Measurements from ENCODE around the gene LRMDA.

LRMDA gene

DNA sequence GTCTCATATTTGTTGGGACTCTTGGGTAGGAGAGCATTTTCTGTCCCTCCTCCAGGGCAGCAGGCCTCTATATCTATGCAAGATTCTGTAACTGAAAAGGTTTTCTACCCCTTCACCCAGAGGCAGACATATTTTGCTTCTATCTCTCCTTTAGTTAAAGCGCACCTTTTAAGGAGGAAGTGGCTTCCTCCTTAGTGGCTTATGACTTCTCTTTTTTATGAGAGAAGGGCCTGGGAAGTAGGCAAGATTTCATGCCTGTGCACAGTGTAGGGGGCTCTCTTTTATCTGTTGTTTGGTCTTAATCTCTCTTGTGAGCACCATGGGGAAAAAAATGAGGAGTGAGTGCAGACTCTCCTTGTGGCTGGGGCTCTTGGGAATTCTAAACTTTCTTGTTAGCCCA, 122.1 kb downstream of the LRMDA start:
- intact Hi-C loops (cut with micrococcal nuclease): no loop called here

DNA sequence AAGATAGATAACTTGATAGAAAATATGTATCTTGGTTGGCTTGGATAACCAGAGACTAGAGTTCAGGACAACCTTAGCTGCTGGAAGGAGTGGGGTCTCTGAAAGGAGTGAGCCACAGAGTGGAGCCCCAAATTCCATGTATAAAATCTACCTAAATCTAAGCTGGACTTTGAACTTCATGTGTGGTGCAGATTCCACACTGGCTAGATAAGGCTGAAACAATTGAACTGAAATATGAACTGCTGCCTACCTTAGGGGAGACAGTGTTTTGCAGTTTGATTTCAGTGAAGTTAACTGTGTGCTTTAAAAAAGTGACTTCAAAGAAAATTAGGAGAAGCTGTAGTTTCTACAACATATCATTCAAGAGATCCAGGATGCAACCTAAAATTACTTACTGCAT, 123.9 kb downstream of the LRMDA start:
- no peak overlapping the region for H3K27ac Mint-ChIP-seq

More for the DNA sequence above, 122.1 kb downstream of the LRMDA start:
- H3K27ac Mint-ChIP-seq: no peak overlapping the region
- peaks cover 8% of the 10 kb centered on the region for H3K36me3 Mint-ChIP-seq (ENCODE audit: low read depth)
- no peak overlapping the region for H3K4me3 Mint-ChIP-seq
- peaks cover 14% of the 10 kb centered on the region for H3K9me3 Mint-ChIP-seq
- H3K27me3 Mint-ChIP-seq: no peaks in the 10 kb centered on the region
- H3K4me1 Mint-ChIP-seq (ENCODE audit: low read depth): peaks cover 16% of the 10 kb centered on the region

DNA sequence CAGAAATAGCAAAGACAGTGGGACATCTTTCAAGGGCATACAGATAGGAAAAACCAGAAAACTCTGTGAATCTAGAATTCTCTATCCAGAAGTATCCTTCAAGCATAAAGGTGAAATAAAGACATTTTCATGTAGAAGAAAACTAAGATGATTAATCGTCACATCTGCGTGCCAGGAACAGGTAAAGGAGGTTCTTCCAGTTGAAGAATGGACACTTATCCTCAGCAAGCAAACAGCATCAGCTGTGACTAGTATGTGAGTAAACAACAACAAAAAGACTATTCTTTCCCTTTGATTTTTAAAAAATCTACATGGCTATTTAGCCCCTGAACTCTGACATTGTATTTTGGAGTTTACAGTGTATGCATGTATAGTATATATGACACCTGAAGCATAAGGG, 124.9 kb downstream of the LRMDA start:
- H3K27ac Mint-ChIP-seq: no peak overlapping the region
- H3K4me1 Mint-ChIP-seq (ENCODE audit: low read depth): peaks cover 13% of the 10 kb centered on the region
- H3K4me3 Mint-ChIP-seq: no peak overlapping the region
- H3K9me3 Mint-ChIP-seq: peaks cover 14% of the 10 kb centered on the region
- no peaks in the 10 kb centered on the region for H3K27me3 Mint-ChIP-seq
- peaks cover 8% of the 10 kb centered on the region for H3K36me3 Mint-ChIP-seq (ENCODE audit: low read depth)
- intact Hi-C loops (cut with micrococcal nuclease): no loop called here

More for the DNA sequence above, 123.9 kb downstream of the LRMDA start:
- H3K4me1 Mint-ChIP-seq (ENCODE audit: low read depth): peaks cover 13% of the 10 kb centered on the region
- intact Hi-C loops (cut with micrococcal nuclease): no loop called here
- H3K4me3 Mint-ChIP-seq: no peak overlapping the region
- peaks cover 8% of the 10 kb centered on the region for H3K36me3 Mint-ChIP-seq (ENCODE audit: low read depth)
- H3K27me3 Mint-ChIP-seq: no peaks in the 10 kb centered on the region
- H3K9me3 Mint-ChIP-seq: peaks cover 14% of the 10 kb centered on the region

DNA sequence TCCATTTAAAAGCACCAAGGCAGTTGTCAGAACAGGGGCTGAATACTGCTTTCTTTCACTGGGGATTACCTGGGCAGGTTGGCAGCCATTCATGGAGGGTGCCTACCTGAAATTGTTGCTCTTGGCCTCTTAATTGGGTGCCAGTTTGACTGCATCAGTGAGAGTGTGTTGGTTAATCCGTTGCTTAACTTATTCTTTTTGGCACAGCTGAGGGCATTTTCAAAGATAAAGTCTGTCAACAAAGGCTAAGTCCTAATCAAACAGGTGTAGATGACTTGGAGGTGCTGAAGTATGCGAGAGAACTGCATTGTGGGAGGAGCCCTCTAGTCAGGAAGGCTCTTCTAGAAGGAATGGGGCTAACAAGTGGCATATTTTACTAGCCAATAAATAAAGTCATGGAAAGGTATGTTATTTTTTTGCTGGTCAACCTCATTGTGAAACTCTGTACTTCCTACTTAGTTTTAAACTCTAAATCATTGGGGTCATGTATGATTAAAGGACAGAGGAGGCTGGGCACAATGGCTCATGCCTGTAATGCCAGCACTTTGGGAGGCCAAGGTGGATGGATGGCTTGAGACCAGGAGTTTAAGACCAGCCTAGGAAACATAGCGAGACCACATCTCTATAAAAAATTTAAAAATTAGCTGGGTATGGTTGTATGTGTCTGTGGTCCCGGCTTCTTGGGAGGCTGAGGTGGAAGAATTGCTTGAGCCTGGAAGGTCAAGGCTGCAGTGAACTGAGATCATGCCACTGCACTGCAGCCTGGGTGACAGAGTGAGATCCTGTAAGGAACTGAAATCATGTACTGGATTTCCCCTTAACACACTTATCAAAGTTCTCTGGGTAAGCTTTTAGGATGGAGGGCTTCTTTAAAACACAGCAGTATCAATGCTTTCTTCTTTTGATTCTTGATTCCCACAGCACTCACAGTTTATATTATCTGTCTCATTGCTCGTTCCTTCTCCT, 134.1 kb downstream of the LRMDA start:
- intact Hi-C loops (cut with micrococcal nuclease): no loop called here
- no peak overlapping the region for H3K4me3 Mint-ChIP-seq
- peaks cover 22% of the 10 kb centered on the region for H3K9me3 Mint-ChIP-seq
- H3K4me1 Mint-ChIP-seq (ENCODE audit: low read depth): peaks cover 25% of the 10 kb centered on the region
- H3K36me3 Mint-ChIP-seq (ENCODE audit: low read depth): peaks cover 21% of the 10 kb centered on the region
- H3K27me3 Mint-ChIP-seq: no peaks in the 10 kb centered on the region
- peak overlapping the region; percentile 29 for H3K27ac Mint-ChIP-seq

DNA sequence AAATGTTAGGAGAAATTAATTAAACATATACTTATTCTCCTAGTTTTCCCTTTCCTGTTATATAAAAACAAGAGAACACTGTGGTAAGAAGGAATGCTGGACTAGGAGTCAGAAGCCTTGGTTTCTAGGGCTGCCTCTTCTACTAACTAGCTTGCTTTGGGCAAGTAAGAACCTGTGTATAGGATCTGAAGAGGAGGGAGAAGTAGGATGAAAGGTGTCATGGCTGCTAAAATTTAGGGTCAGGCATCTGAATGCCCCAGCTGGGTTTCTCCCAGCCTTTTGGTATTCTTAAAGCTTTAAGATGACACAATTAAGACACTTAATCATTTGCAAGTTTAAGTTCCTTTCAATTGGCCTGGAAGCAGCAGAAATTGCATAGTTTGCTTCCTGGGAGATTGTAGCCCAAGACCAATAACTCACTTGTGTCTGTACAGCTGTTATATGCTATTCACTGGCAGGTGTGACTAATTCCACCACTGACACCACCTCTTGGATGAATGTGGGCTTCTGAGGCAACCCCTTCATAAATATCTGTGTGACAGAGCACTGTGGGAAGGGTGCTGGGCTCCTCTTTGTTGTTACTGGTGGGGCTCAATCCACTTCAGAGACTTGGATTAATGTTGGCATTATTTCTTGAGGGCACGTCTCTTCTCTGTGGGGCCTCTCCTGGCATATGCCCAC, 137.2 kb downstream of the LRMDA start:
- H3K4me3 Mint-ChIP-seq: no peak overlapping the region
- intact Hi-C loops (cut with micrococcal nuclease): no loop called here

DNA sequence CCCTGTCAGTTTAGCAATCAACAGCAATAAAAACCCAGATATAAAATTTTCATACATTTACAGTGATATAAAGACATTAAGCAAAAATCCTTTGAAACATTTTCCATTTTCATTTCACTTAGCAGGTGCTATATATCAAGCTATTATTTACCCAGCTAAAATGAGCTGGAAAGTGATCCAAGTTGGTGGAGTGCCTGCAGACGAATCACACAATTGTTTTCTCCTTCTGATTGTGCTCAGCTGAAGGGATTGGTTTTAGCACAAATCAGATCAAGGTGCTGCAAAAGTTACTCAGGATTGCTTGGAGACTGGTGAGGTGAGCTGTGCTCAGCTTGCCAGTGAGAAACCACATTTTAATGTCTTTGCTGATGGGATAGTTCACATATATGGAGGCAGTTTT, 138.1 kb downstream of the LRMDA start:
- no peak overlapping the region for H3K4me3 Mint-ChIP-seq
- H3K27me3 Mint-ChIP-seq: no peaks in the 10 kb centered on the region
- intact Hi-C loops (cut with micrococcal nuclease): no loop called here
- no peak overlapping the region for H3K27ac Mint-ChIP-seq
- peaks cover 38% of the 10 kb centered on the region for H3K36me3 Mint-ChIP-seq (ENCODE audit: low read depth)
- peaks cover 25% of the 10 kb centered on the region for H3K4me1 Mint-ChIP-seq (ENCODE audit: low read depth)
- peaks cover 38% of the 10 kb centered on the region for H3K9me3 Mint-ChIP-seq

More for the DNA sequence above, 137.2 kb downstream of the LRMDA start:
- no peak overlapping the region for H3K27ac Mint-ChIP-seq
- H3K9me3 Mint-ChIP-seq: peaks cover 38% of the 10 kb centered on the region
- H3K4me1 Mint-ChIP-seq (ENCODE audit: low read depth): peaks cover 25% of the 10 kb centered on the region
- no peaks in the 10 kb centered on the region for H3K27me3 Mint-ChIP-seq
- H3K36me3 Mint-ChIP-seq (ENCODE audit: low read depth): peaks cover 38% of the 10 kb centered on the region

DNA sequence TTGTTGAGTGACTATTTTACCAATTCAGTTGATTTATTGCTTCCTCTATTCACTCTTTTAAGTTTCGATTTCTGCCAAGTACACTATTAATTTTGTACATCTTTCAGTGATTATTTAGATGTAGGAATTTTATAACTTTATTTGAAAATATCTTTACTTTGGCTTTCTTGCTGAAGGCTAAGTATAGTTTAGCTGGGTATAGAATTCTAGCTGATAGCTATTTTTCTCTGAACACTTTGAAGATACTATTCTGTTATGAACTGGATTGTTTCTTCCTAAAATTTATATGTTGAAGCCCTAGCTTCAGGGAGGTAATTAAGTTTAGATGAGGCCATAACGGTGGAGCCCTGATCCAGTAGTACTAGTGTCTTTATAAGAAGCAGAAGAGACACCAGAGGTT, 141.1 kb downstream of the LRMDA start:
- Mint-ChIP-seq H3K9me3 (peaks cover 68% of the 10 kb centered on the region), H3K4me3 (no peak overlapping the region), H3K36me3 (ENCODE audit: low read depth) (peaks cover 61% of the 10 kb centered on the region)

DNA sequence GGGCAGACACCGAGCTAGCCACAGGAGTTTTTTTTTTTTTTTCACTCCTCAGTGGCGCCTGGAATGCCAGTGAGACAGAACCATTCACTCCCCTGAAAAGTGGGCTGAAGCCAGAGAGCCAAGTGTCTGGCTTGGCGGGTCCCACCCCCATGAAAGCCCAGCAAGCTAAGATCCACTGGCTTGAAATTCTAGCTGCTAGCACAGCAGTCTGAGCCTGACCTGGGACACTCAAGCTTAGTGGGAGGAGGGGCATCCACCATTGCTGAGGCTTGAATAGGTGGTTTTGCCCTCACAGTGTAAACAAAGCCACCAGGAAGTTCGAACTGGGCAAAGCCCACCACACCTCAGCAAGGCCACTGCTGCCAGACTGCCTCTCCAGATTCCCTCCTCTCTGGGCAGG, 144.5 kb downstream of the LRMDA start:
- Mint-ChIP-seq H3K36me3 (ENCODE audit: low read depth) (peaks cover 66% of the 10 kb centered on the region), H3K27me3 (no peaks in the 10 kb centered on the region), H3K27ac (no peak overlapping the region), H3K4me1 (ENCODE audit: low read depth) (no peaks in the 10 kb centered on the region), H3K9me3 (peaks cover 94% of the 10 kb centered on the region), H3K4me3 (no peak overlapping the region)
- intact Hi-C loops (cut with micrococcal nuclease): no loop called here

More for the DNA sequence above, 141.1 kb downstream of the LRMDA start:
- Mint-ChIP-seq H3K27ac (no peak overlapping the region), H3K4me1 (ENCODE audit: low read depth) (no peaks in the 10 kb centered on the region), H3K27me3 (no peaks in the 10 kb centered on the region)
- intact Hi-C loops (cut with micrococcal nuclease): no loop called here

DNA sequence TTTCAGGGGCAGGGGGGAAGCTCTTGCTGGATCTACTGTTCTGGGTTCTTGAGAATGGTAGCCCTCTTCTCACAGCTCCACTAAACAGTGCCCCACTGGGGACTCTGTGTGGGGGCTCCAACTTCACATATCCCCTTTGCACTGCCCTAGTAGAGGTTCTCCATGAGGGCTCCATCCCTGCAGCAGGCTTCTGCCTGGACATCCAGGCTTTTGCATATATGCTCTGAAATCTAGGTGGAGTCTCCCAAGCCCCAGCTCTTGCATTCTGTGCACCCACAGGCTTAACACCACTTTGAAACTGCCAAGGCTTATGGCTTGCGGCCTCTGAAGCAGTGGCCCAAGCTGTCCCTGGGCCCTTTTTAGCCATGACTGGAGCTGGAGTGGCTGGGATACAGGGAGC, 150.7 kb downstream of the LRMDA start:
- peaks cover 23% of the 10 kb centered on the region for H3K36me3 Mint-ChIP-seq (ENCODE audit: low read depth)
- H3K27ac Mint-ChIP-seq: no peak overlapping the region
- H3K4me3 Mint-ChIP-seq: no peak overlapping the region
- intact Hi-C loops (cut with micrococcal nuclease): no loop called here
- H3K4me1 Mint-ChIP-seq (ENCODE audit: low read depth): peaks cover 6% of the 10 kb centered on the region
- H3K9me3 Mint-ChIP-seq: peaks cover 59% of the 10 kb centered on the region
- no peaks in the 10 kb centered on the region for H3K27me3 Mint-ChIP-seq

DNA sequence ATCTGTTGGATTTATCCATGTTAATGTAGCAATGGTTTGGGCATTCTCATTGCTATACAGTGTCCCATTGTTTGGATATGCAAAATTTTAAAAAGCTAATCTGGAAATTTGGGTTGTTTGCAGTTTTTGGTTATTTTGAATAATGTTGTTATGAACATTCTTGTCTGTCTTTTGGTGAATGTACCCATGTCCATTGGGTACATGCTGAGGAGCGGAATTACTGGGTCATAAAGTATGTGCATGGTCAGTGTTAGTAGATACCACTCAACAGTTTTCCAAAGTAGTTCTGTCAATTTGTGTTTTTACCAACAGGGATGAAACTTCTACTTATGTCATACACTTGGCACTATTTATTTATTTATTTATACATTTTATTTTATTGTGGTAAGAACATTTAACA, 153.9 kb downstream of the LRMDA start:
- no peak overlapping the region for H3K4me3 Mint-ChIP-seq
- intact Hi-C loops (cut with micrococcal nuclease): no loop called here
- H3K4me1 Mint-ChIP-seq (ENCODE audit: low read depth): peaks cover 15% of the 10 kb centered on the region
- H3K9me3 Mint-ChIP-seq: peaks cover 31% of the 10 kb centered on the region
- H3K27ac Mint-ChIP-seq: no peak overlapping the region
- peaks cover 11% of the 10 kb centered on the region for H3K36me3 Mint-ChIP-seq (ENCODE audit: low read depth)
- H3K27me3 Mint-ChIP-seq: no peaks in the 10 kb centered on the region

DNA sequence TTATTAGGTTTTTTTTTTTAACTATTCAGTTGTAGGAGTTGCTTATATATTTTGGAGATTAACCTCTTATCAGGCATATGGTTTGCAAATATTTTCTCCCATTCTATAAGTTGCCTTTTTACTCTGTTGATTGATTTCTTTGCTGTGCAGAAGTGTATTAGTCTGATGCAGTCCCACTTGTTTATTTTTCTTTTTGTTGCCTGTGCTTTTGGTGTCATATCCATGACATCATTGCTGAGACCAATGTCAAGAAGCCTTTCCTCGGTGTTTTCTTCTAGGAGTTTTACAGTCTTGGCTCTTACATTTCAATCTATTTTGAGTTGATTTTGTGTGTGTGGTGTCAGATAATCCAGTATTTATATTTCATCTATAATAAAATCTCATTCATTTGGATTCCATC, 155.4 kb downstream of the LRMDA start:
- Mint-ChIP-seq H3K4me3 (no peak overlapping the region), H3K27me3 (no peaks in the 10 kb centered on the region), H3K9me3 (peaks cover 22% of the 10 kb centered on the region), H3K27ac (no peak overlapping the region), H3K36me3 (ENCODE audit: low read depth) (peaks cover 14% of the 10 kb centered on the region), H3K4me1 (ENCODE audit: low read depth) (peaks cover 17% of the 10 kb centered on the region)
- intact Hi-C loops (cut with micrococcal nuclease): no loop called here

DNA sequence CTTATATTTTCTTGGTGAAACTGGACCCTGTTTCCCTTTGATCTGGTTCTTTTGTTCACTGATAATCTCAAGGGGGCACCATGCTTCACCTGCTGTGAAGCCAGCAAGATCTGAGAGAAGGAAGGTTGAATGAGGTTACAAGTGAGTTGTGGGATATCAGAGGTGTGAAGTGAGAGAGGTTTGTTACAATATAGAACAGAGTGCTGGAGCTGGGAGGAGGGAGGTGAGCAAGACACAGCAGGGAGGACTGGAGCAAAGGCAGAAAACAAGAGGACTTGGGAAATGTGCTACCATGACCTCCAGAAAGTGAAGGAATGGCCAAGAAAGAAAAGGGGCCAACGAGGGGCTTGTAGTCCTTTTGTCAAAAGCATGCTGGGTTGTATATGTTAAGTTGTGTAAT, 156.6 kb downstream of the LRMDA start:
- H3K36me3 Mint-ChIP-seq (ENCODE audit: low read depth): peaks cover 13% of the 10 kb centered on the region
- peaks cover 20% of the 10 kb centered on the region for H3K4me1 Mint-ChIP-seq (ENCODE audit: low read depth)
- intact Hi-C loops (cut with micrococcal nuclease): no loop called here
- no peaks in the 10 kb centered on the region for H3K27me3 Mint-ChIP-seq
- peaks cover 10% of the 10 kb centered on the region for H3K9me3 Mint-ChIP-seq
- H3K4me3 Mint-ChIP-seq: no peak overlapping the region
- H3K27ac Mint-ChIP-seq: no peak overlapping the region

DNA sequence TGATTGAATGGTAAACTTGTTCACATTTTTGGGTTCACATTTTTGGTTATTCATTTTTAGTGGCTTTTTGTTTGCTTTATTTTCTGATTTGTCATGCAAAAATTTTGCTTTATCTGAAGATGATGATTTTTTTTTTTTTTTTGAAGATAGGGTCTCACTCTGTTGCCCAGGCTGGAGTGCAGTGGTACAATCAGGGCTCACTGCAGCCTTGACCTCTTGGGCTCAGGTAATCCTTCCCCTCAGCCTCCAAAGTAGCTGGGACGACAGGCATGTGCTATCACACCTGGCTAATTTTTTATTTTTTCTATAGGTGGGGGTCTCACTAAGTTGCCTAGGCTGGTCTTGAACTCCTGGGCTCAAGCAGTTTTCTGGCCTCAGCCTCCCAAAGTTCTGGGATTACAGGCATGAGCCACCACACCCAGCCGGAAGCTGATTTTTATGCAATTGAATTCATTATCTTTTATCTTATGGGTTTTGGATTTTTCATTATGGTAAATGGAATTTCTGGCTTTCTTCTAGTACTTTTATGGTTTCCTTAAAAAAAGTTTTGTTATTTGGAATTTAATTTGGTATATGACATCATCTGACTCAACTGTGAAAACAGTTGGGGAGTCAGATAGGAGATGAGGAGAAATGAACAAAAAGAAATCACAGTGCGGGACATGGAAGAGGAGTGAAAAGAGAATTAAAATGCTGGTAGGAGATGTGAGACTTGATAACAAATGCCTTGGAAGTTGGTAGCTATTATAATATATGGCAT, 158.7 kb downstream of the LRMDA start:
- no peak overlapping the region for H3K4me3 Mint-ChIP-seq
- no peaks in the 10 kb centered on the region for H3K9me3 Mint-ChIP-seq
- H3K27ac Mint-ChIP-seq: no peak overlapping the region
- H3K27me3 Mint-ChIP-seq: no peaks in the 10 kb centered on the region
- peaks cover 13% of the 10 kb centered on the region for H3K36me3 Mint-ChIP-seq (ENCODE audit: low read depth)
- intact Hi-C loops (cut with micrococcal nuclease): no loop called here
- H3K4me1 Mint-ChIP-seq (ENCODE audit: low read depth): peaks cover 15% of the 10 kb centered on the region

All from dendritic cell treated with granulocyte-macrophage colony-stimulating factor and Interleukin-4, amounts not matched to agents 40 ng/mL and 50 ng/mL, for 4 days (primary cell).